Astrocyte (in vitro differentiated cells and primary cell): Measurements from ENCODE around the gene PEX26. TPM values are rescaled to one million over a fixed set of nuclear protein-coding genes. Genes with fewer than 3 reads are reported as not detected.
"Not testable (repeated sequence)": the region's sequence is repeated elsewhere in the genome, so short reads cannot be mapped to it uniquely, and the experiment has no call there.

Source experiments
- DNase-seq: peaks from one replicate; pipeline ENCODE4 v3.0.0-alpha.2; 2010; ENCODE audit warnings: low read depth
- FAIRE-seq: peaks from 2 replicates; lab custom pipeline; 2011; peaks lifted over from hg19 to GRCh38; lab: Jason Lieb, UNC
- H2AFZ ChIP-seq: 2 replicates; pipeline ENCODE4 v1.6.0; 2012; ENCODE audit warnings: low read depth, low read length, inconsistent platforms
- H3K27ac ChIP-seq: 2 replicates; pipeline ENCODE4 v1.5.1; 2011; ENCODE audit warnings: low read depth, low read length, inconsistent platforms
- H3K27me3 ChIP-seq: 2 replicates; pipeline ENCODE4 v1.6.0; 2011; ENCODE audit warnings: low read length, inconsistent platforms; ENCODE audit not compliant: insufficient read depth
- H3K36me3 ChIP-seq: 2 replicates; pipeline ENCODE4 v1.5.1; 2011; ENCODE audit warnings: low read length, inconsistent platforms; ENCODE audit not compliant: insufficient read depth
- H3K4me1 ChIP-seq: 2 replicates; pipeline ENCODE4 v1.5.1; 2011; ENCODE audit warnings: low read length, inconsistent platforms; ENCODE audit not compliant: insufficient read depth
- H3K4me2 ChIP-seq: 2 replicates; pipeline ENCODE4 v1.6.0; 2012; ENCODE audit warnings: low read length, inconsistent platforms
- H3K4me3 ChIP-seq: 2 replicates; pipeline ENCODE4 v1.5.1; 2011; ENCODE audit warnings: low read depth, mild to moderate bottlenecking, low read length, inconsistent platforms; ENCODE audit not compliant: insufficient read depth
- H3K79me2 ChIP-seq: 2 replicates; pipeline ENCODE4 v1.6.0; 2012; ENCODE audit warnings: mild to moderate bottlenecking, low read length, inconsistent platforms; ENCODE audit not compliant: insufficient read depth
- H3K9ac ChIP-seq: 2 replicates; pipeline ENCODE4 v1.6.0; 2012; ENCODE audit warnings: mild to moderate bottlenecking, low read length, inconsistent platforms
- H3K9me3 ChIP-seq: 2 replicates; pipeline ENCODE4 v1.5.1; 2012; ENCODE audit warnings: low read depth, mild to moderate bottlenecking, low read length, inconsistent platforms; ENCODE audit not compliant: insufficient read depth
- H4K20me1 ChIP-seq: 2 replicates; pipeline ENCODE4 v1.6.0; 2012; ENCODE audit warnings: low read length, inconsistent platforms; ENCODE audit not compliant: insufficient read depth
- H3K27ac Mint-ChIP-seq: one replicate; pipeline ENCODE4 v1.8.0; 2021; ENCODE audit warnings: mild to moderate bottlenecking, mixed read lengths; ENCODE audit not compliant: unreplicated experiment
- H3K27me3 Mint-ChIP-seq: one replicate; pipeline ENCODE4 v1.8.0; 2021; ENCODE audit warnings: low read depth, mixed read lengths; ENCODE audit not compliant: unreplicated experiment
- H3K36me3 Mint-ChIP-seq: one replicate; pipeline ENCODE4 v1.8.0; 2021; ENCODE audit warnings: low read depth, mixed read lengths; ENCODE audit not compliant: unreplicated experiment
- H3K4me1 Mint-ChIP-seq: one replicate; pipeline ENCODE4 v1.8.0; 2021; ENCODE audit warnings: low read depth, mixed read lengths; ENCODE audit not compliant: unreplicated experiment
- H3K4me3 Mint-ChIP-seq: one replicate; pipeline ENCODE4 v1.8.0; 2021; ENCODE audit warnings: mild to moderate bottlenecking, moderate library complexity, mixed read lengths; ENCODE audit not compliant: unreplicated experiment
- H3K9me3 Mint-ChIP-seq: one replicate; pipeline ENCODE4 v1.8.0; 2021; ENCODE audit warnings: mild to moderate bottlenecking, mixed read lengths; ENCODE audit not compliant: unreplicated experiment
- CTCF ChIP-seq: IDR thresholded peaks from 2 replicates; pipeline ENCODE4 v1.5.1; 2011; ENCODE audit warnings: low read depth, mild to moderate bottlenecking, inconsistent platforms, low read length, moderate library complexity; ENCODE audit not compliant: insufficient read depth
- EZH2 ChIP-seq: IDR thresholded peaks from 2 replicates; pipeline ENCODE4 v1.6.1; 2012; ENCODE audit warnings: mild to moderate bottlenecking, low read length, inconsistent platforms; ENCODE audit not compliant: insufficient read depth
- total RNA-seq: library from RNA; stranded (reverse); gene quantifications from 2 replicates; pipeline ENCODE4 v1.2.1, GENCODE V29; 2021

PEX26 gene
- total RNA-seq, 1 donor from 2014 or later = 41.9 TPM

- Histone ChIP-seq H3K27ac (no peak overlapping the region), H4K20me1 (no peaks in the 10 kb centered on the region), H3K9ac (no peak overlapping the region), H3K36me3 (no peaks in the 10 kb centered on the region), H3K4me2 (no peak overlapping the region), H3K9me3 (no peaks in the 10 kb centered on the region), H3K4me1 (no peaks in the 10 kb centered on the region), H3K4me3 (no peak overlapping the region), H2AFZ (no peak overlapping the region), H3K79me2 (no peaks in the 10 kb centered on the region), H3K27me3 (no peaks in the 10 kb centered on the region)
- TF ChIP-seq EZH2 (no peak), CTCF (no peak)
- Mint-ChIP-seq H3K27me3 (peaks cover 3% of the 10 kb centered on the region), H3K9me3 (no peaks in the 10 kb centered on the region), H3K36me3 (peaks cover 10% of the 10 kb centered on the region), H3K27ac (peak overlapping the region; percentile 30), H3K4me1 (peaks cover 4% of the 10 kb centered on the region), H3K4me3 (no peak overlapping the region)
- DNase-seq (no peak), FAIRE-seq (no peak)
These were observed 59.0 kb downstream of the PEX26 start for GRCh38 chr22:18136563-18137320.

GRCh38 chr22:18141004-18141403 is 63.2 kb downstream of the PEX26 start:
- H3K27me3 ChIP-seq, H3K27ac ChIP-seq, H3K9me3 Mint-ChIP-seq, FAIRE-seq, DNase-seq, H3K36me3 Mint-ChIP-seq, H3K4me3 ChIP-seq, H3K4me2 ChIP-seq, H3K4me1 ChIP-seq, H4K20me1 ChIP-seq, H3K27ac Mint-ChIP-seq, H3K9me3 ChIP-seq, H3K9ac ChIP-seq, H3K27me3 Mint-ChIP-seq, H3K4me3 Mint-ChIP-seq, H3K4me1 Mint-ChIP-seq, H2AFZ ChIP-seq, H3K36me3 ChIP-seq, H3K79me2 ChIP-seq: not testable (repeated sequence)

- Histone ChIP-seq H3K4me2 (no peak overlapping the region), H2AFZ (no peak overlapping the region), H4K20me1 (no peaks in the 10 kb centered on the region), H3K36me3 (no peaks in the 10 kb centered on the region), H3K9me3 (no peaks in the 10 kb centered on the region), H3K27ac (no peak overlapping the region), H3K4me1 (no peaks in the 10 kb centered on the region), H3K4me3 (no peak overlapping the region), H3K79me2 (no peaks in the 10 kb centered on the region), H3K27me3 (no peaks in the 10 kb centered on the region), H3K9ac (no peak overlapping the region)
- TF ChIP-seq EZH2 (no peak), CTCF (no peak)
- H3K9me3 Mint-ChIP-seq = no peaks in the 10 kb centered on the region
- no peak for FAIRE-seq
- H3K36me3 Mint-ChIP-seq = peaks cover 5% of the 10 kb centered on the region
- H3K4me3 Mint-ChIP-seq = no peak overlapping the region
- H3K27ac Mint-ChIP-seq = no peak overlapping the region
- DNase-seq = no peak
- peaks cover 3% of the 10 kb centered on the region for H3K27me3 Mint-ChIP-seq
- peaks cover 4% of the 10 kb centered on the region for H3K4me1 Mint-ChIP-seq
These were observed 66.3 kb downstream of the PEX26 start for GRCh38 chr22:18144105-18144504.
